PC-9 (cell line): ENCODE measurements around the gene GRXCR2. TPM values are rescaled to one million over a fixed set of nuclear protein-coding genes. Genes with fewer than 3 reads are reported as not detected.

Experiments used
- BruUV-seq: library from RNA; stranded (reverse); fragments of 400-500 nt; replicated peaks from 2 replicates; lab custom pipeline; 2021; lab: Mats Ljungman, UMichigan
- CTCF ChIA-PET: fragments of 300-600 bp; sonication (Branson Sonifier 250); formaldehyde crosslinking; loops from one replicate; lab custom pipeline; 2022; ENCODE audit warnings: antibody characterized with exemption; lab: Charles Lee
- POLR2A ChIA-PET: fragments of 300-600 bp; sonication (Branson Sonifier 250); formaldehyde crosslinking; loops from one replicate; lab custom pipeline; 2022; ENCODE audit warnings: antibody characterized with exemption; ENCODE audit not compliant: unreplicated experiment; lab: Charles Lee
- DNase-seq, 2 experiments: peaks; one replicate each; pipeline versions ENCODE4 v3.0.0 to v3.0.0-alpha.2; 2015 to 2022; ENCODE audit warnings: mixed read lengths in 1 of 2
- H2AFZ ChIP-seq: fragments of 200-600 bp; sonication (generic); 2 replicates; pipeline ENCODE4 v1.8.1; 2017; ENCODE audit warnings: antibody characterized with exemption
- H3F3A ChIP-seq: fragments of 200-600 bp; sonication (generic); 2 replicates; pipeline ENCODE4 v1.8.1; 2017; ENCODE audit warnings: antibody characterized with exemption, mild to moderate bottlenecking, low read depth; ENCODE audit not compliant: insufficient read depth
- H3K27ac ChIP-seq: fragments of 200-600 bp; sonication (generic); 2 replicates; pipeline ENCODE4 v1.6.1; 2016; ENCODE audit warnings: mixed run types
- H3K27me3 ChIP-seq: fragments of 200-600 bp; sonication (generic); 2 replicates; pipeline ENCODE4 v1.6.1; 2016; ENCODE audit warnings: low read depth, mixed run types; ENCODE audit not compliant: insufficient read depth
- H3K36me3 ChIP-seq: fragments of 200-600 bp; sonication (generic); 2 replicates; pipeline ENCODE4 v1.6.1; 2016; ENCODE audit warnings: low read depth, mixed run types
- H3K4me1 ChIP-seq: fragments of 200-600 bp; sonication (generic); replicated peaks from 2 replicates; pipeline ENCODE4 v1.6.1; 2016; ENCODE audit warnings: mixed run types; ENCODE audit not compliant: insufficient read depth
- H3K4me2 ChIP-seq: fragments of 200-600 bp; sonication (generic); 2 replicates; pipeline ENCODE4 v1.6.1; 2017; ENCODE audit warnings: mixed run types
- H3K4me3 ChIP-seq: fragments of 200-600 bp; sonication (generic); 2 replicates; pipeline ENCODE4 v1.6.1; 2016; ENCODE audit warnings: mixed run types
- H3K79me2 ChIP-seq: fragments of 200-600 bp; sonication (generic); 2 replicates; pipeline ENCODE4 v1.6.1; 2017; ENCODE audit warnings: low read depth, mixed run types
- H3K9me2 ChIP-seq: fragments of 200-600 bp; sonication (generic); 2 replicates; pipeline ENCODE4 v1.8.1; 2017; ENCODE audit warnings: mild to moderate bottlenecking; ENCODE audit not compliant: insufficient read depth
- H3K9me3 ChIP-seq: fragments of 200-600 bp; sonication (generic); 2 replicates; pipeline ENCODE4 v1.8.1; 2016; ENCODE audit warnings: low read depth; ENCODE audit not compliant: insufficient read depth
- H4K20me1 ChIP-seq: fragments of 200-600 bp; sonication (generic); 2 replicates; pipeline ENCODE4 v1.8.1; 2017; ENCODE audit not compliant: insufficient read depth
- CTCF ChIP-seq: fragments of 200-600 bp; sonication (generic); conservative IDR thresholded peaks from 2 replicates; pipeline ENCODE4 v1.6.1; 2017; ENCODE audit warnings: mixed run types, antibody characterized with exemption, mild to moderate bottlenecking, moderate library complexity
- EZH2 ChIP-seq: fragments of 200-600 bp; sonication (generic); IDR thresholded peaks from 2 replicates; pipeline ENCODE4 v1.8.0; 2017; ENCODE audit warnings: antibody characterized with exemption, low read depth
- intact Hi-C: fragments of 100-400 bp; cut with micrococcal nuclease; formaldehyde crosslinking; loops from one replicate; pipeline ENCODE4 v1.10.0; 2022; ENCODE audit not compliant: unreplicated experiment
- total RNA-seq: library from RNA; stranded (reverse); gene quantifications from 2 replicates; pipeline ENCODE4 v1.2.3, GENCODE V29; 2021

Gene GRXCR2
- total RNA-seq, 1 experiment from 2014 or later = not detected

- H3F3A ChIP-seq = no peaks in the 10 kb centered on the region
- H3K4me1 ChIP-seq = no peaks in the 10 kb centered on the region
- no peaks in the 10 kb centered on the region for H3K9me3 ChIP-seq
- H4K20me1 ChIP-seq = no peaks in the 10 kb centered on the region
- DNase-seq = no peak
- H3K27me3 ChIP-seq = no peaks in the 10 kb centered on the region
- H2AFZ ChIP-seq = no peak overlapping the region
- ChIA-PET POLR2A (no interaction called here), CTCF (interaction anchor here (0.7 to 1.6 kb wide), 2 partner anchors 17 to 133 kb away, joined by 3 read pairs; no protein-coding TSS in a partner anchor)
- no peaks in the 10 kb centered on the region for H3K79me2 ChIP-seq
- H3K27ac ChIP-seq = no peak overlapping the region
- no peak overlapping the region for H3K4me3 ChIP-seq
- intact Hi-C loops = no loop called here
- H3K4me2 ChIP-seq = no peak overlapping the region
- no TSS peak for BruUV-seq
- no peaks in the 10 kb centered on the region for H3K36me3 ChIP-seq
- TF ChIP-seq CTCF (peak; percentile 63), EZH2 (no peak)
- no peaks in the 10 kb centered on the region for H3K9me2 ChIP-seq
Measured at GRCh38 chr5:145908206-145908960, 35.6 kb upstream of the GRXCR2 start.

GRCh38 chr5:145906401-145906800 is 33.6 kb upstream of the GRXCR2 start:
- H3K36me3 ChIP-seq = no peaks in the 10 kb centered on the region
- H3K27ac ChIP-seq = no peak overlapping the region
- no peak overlapping the region for H3K4me2 ChIP-seq
- intact Hi-C loops = no loop called here
- no peaks in the 10 kb centered on the region for H3K27me3 ChIP-seq
- POLR2A ChIA-PET = interaction anchor here (0.7 kb wide), 1 partner anchor 32 kb away, joined by 5 read pairs; no protein-coding TSS in a partner anchor
- H2AFZ ChIP-seq = no peak overlapping the region
- H3F3A ChIP-seq = no peaks in the 10 kb centered on the region
- H3K9me3 ChIP-seq = no peaks in the 10 kb centered on the region
- no TSS peak for BruUV-seq
- H3K9me2 ChIP-seq = no peaks in the 10 kb centered on the region
- no peak for DNase-seq
- H4K20me1 ChIP-seq = no peaks in the 10 kb centered on the region
- CTCF ChIA-PET = no interaction called here
- no peak overlapping the region for H3K4me3 ChIP-seq
- TF ChIP-seq CTCF = no peak
- TF ChIP-seq EZH2 = no peak
- H3K79me2 ChIP-seq = no peaks in the 10 kb centered on the region
- no peaks in the 10 kb centered on the region for H3K4me1 ChIP-seq

- DNase-seq = no peak
- POLR2A ChIA-PET = no interaction called here
- no peaks in the 10 kb centered on the region for H3K36me3 ChIP-seq
- no peaks in the 10 kb centered on the region for H4K20me1 ChIP-seq
- BruUV-seq = no TSS peak
- no peaks in the 10 kb centered on the region for H3K9me2 ChIP-seq
- H2AFZ ChIP-seq = no peak overlapping the region
- no peak overlapping the region for H3K4me2 ChIP-seq
- H3K4me1 ChIP-seq = no peaks in the 10 kb centered on the region
- no peaks in the 10 kb centered on the region for H3K27me3 ChIP-seq
- H3K9me3 ChIP-seq = peaks cover 4% of the 10 kb centered on the region; the same call in 1 of the 2 replicates
- H3K79me2 ChIP-seq = no peaks in the 10 kb centered on the region
- no peak for TF ChIP-seq EZH2
- no peak for TF ChIP-seq CTCF
- H3K27ac ChIP-seq = no peak overlapping the region
- intact Hi-C loops = no loop called here
- H3F3A ChIP-seq = no peaks in the 10 kb centered on the region
- CTCF ChIA-PET = no interaction called here
- H3K4me3 ChIP-seq = no peak overlapping the region
Measured at GRCh38 chr5:145904743-145905142, 31.9 kb upstream of the GRXCR2 start.
